Tibial artery (tissue), 4 donors: ENCODE measurements around the gene FNBP1L.

Source experiments
- DNase-seq, 2 donors: peaks; one replicate each; pipeline ENCODE4 v3.0.0-alpha.2; 2019
- H3K27ac ChIP-seq, 2 donors: fragments of 200-600 bp; sonication (generic) in 1 of 2; 1 replicate in 1 of 2; 2 replicates in 1 of 2; pipeline ENCODE4 v1.5.1; 2018 to 2019; ENCODE audit warnings: mild to moderate bottlenecking in 1 of 2
- H3K27me3 ChIP-seq, 2 donors: fragments of 200-600 bp; sonication (generic) in 1 of 2; one replicate each; pipeline versions ENCODE4 v1.5.1 to v1.6.0; 2016 to 2019
- H3K36me3 ChIP-seq, 3 donors: fragments of 200-600 bp; sonication (generic) in 2 of 3; one replicate each; pipeline ENCODE4 v1.5.1; 2016 to 2019; ENCODE audit warnings: mild to moderate bottlenecking in 2 of 3
- H3K4me1 ChIP-seq, 4 donors: fragments of 200-600 bp; sonication (generic) in 2 of 4; 1 replicate in 3 of 4; 2 replicates in 1 of 4; pipeline ENCODE4 v1.5.1; 2016 to 2019
- H3K4me3 ChIP-seq, 2 donors: fragments of 200-600 bp; sonication (generic) in 1 of 2; 1 replicate in 1 of 2; 2 replicates in 1 of 2; pipeline ENCODE4 v1.5.1; 2018 to 2019; ENCODE audit warnings: mild to moderate bottlenecking in 2 of 2
- H3K9me3 ChIP-seq, 3 donors: fragments of 200-600 bp; sonication (generic) in 1 of 3; one replicate each; pipeline ENCODE4 v1.5.1; 2016 to 2019
- intact Hi-C: fragments of 100-400 bp; cut with DNase I; formaldehyde crosslinking; loops from one replicate; pipeline ENCODE4 v1.15.0; 2023; ENCODE audit warnings: low total_unique reads
- TF ChIP-seq, protein P1 (sequence below), 2 experiments: fragments of 200-600 bp in 1 of 2; fragments of 450-650 bp in 1 of 2; IDR thresholded peaks; one replicate each; pipeline ENCODE4 v1.5.1; 2017 to 2019; ENCODE audit warnings: antibody characterized with exemption in 2 of 2, mild to moderate bottlenecking in 1 of 2, moderate library complexity in 1 of 2

The FNBP1L gene

DNA sequence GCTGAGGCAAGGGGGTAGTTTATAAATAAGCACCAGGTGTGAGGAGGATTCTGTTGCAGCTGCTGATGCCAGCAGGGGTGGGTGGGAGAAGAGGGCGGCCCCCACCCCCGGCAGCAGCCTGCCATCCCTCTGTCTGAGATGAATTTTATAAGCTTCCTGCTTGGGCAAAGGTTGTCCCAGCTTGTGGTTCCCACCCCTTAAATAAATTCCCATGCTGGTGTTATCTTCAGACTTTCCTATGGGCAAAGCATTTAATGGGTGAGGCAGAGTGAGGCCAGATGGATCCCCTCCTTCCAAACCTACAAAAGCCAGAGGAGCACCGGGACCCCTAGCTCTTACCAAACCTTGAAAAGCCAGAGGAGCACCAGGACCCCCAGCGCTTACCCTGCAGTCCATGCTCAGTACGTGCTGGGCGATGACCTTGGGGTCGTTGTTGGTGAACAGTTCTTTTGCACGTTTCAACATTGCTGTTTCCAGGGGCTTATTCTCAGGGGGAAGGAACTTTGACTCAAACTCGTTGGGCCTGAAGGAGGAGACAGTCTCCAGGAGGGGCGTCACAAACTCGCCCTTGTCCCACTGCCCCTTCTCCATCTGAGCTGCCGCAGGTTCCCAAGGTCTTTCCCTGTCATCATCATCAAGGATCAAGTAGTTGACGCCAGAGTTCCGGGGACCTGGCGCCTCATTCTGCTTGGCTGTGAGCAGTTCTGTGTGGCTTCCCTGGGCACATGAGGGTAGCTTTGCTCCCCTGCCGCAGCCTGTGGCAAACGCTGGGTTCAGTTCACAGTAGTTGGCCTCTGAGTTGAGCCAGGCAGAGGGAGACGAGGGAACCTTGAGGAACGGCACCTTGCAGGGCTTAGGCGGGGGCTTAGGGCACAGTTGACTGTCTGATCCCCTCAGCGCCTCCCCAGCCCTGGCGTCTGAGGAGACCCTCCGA, 134.3 kb downstream of the FNBP1L start:
- Histone ChIP-seq H3K9me3 (no peaks in the 10 kb centered on the region), H3K4me1 (peaks cover 0 to 66% (median 31%) of the 10 kb centered on the region in 4 donors), H3K4me3 (no peak overlapping the region), H3K36me3 (peaks cover 34 to 62% (median 37%) of the 10 kb centered on the region in 3 donors), H3K27ac (no peak overlapping the region), H3K27me3 (no peaks in the 10 kb centered on the region)
- intact Hi-C loops: no loop called here
- TF ChIP-seq, protein P1, sequence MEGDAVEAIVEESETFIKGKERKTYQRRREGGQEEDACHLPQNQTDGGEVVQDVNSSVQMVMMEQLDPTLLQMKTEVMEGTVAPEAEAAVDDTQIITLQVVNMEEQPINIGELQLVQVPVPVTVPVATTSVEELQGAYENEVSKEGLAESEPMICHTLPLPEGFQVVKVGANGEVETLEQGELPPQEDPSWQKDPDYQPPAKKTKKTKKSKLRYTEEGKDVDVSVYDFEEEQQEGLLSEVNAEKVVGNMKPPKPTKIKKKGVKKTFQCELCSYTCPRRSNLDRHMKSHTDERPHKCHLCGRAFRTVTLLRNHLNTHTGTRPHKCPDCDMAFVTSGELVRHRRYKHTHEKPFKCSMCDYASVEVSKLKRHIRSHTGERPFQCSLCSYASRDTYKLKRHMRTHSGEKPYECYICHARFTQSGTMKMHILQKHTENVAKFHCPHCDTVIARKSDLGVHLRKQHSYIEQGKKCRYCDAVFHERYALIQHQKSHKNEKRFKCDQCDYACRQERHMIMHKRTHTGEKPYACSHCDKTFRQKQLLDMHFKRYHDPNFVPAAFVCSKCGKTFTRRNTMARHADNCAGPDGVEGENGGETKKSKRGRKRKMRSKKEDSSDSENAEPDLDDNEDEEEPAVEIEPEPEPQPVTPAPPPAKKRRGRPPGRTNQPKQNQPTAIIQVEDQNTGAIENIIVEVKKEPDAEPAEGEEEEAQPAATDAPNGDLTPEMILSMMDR (IDR thresholded peaks at IDR 0.05): no peak
- DNase-seq: no peak

DNA sequence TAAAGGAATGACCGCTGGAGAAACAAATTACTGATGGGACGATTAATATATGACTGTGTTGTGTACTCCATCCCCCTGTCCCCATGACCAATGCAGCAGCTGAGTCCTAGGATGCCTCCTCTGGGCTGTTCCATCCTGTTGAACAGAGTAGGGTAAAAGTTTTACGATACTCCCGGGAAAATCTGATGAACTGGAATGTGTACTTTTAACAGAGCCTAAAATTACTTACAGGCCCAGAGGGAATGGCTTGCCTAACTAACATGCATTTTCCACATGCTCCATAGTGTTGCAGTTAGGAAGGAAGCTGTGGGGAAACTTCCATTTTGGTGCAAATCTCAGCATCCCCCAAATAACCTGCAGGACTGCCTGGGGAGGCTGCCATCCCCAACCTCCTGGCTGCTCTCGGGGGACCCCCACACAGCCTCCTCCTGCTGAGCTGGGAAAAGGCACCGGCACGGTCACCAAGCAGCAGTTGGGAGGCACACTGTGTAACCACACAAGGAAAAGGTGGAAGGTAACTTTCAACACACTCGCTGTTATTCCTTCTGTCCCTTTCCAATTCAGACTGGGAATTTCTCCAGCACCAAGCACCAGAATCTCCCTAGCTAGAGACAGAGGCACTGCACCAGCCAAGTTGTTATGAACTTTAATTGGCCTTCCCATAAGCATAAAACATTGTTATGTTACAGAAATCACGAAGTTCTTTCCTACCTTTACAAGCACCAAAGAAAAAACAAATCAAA, 136.5 kb downstream of the FNBP1L start:
- H3K36me3 ChIP-seq: peaks cover 48 to 65% (median 56%) of the 10 kb centered on the region in 3 donors

DNA sequence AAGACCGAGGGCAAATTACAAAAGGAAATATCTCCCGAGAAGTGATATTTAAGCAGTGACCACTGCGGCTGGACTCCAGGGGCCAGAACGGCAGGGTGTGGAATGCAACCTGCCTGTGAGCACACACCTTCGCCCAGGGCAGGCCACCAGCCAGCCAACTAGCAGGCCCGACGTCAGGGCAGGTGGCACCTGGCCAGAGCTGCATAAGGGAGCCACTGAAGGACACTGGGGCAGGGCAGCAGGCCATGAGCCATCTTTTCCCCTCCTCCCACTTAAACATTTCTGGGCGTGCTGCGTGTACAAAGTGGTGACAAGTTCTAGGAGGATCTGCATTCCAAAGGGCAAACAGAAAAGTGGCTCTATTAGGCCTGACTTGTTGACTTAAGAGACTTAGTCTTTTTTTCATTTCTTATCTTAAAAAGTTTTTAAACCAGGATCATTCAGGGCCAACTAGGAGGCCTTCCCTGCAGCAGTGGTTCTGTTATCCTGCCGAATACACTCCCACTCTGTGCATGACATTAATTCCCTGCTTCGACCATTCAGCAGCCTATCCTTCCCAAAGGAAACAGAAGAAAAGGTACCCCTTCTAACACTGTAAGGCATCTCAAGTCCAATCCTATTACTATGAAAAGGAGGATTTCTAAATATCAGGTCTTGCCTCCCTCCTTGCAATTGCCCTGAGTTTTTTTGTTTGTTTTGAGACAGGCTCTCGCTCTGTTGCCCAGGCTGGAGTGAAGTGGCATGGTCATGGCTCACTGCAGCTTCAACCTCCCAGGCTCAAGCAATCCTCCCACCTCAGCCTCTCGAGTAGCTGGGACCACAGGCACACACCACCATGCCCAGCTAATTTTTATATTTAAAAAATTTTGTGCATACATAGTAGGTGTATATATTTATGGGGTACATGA, 137.4 kb downstream of the FNBP1L start:
- peak in 1 of 2 donors; percentile 83 for DNase-seq
- Histone ChIP-seq H3K27ac (peak overlapping the region; percentile 63 to 74), H3K4me3 (peak overlapping the region in 1 of 2 donors; percentile 12), H3K9me3 (no peaks in the 10 kb centered on the region), H3K36me3 (peaks cover 54 to 64% (median 63%) of the 10 kb centered on the region in 3 donors), H3K4me1 (peaks cover 0 to 45% (median 28%) of the 10 kb centered on the region in 4 donors), H3K27me3 (no peaks in the 10 kb centered on the region)
- intact Hi-C loops: no loop called here
- TF ChIP-seq, protein P1 (IDR thresholded peaks at IDR 0.05): no peak

More for the DNA sequence above, 136.5 kb downstream of the FNBP1L start:
- TF ChIP-seq, protein P1 (IDR thresholded peaks at IDR 0.05): peak in 1 of 2 experiments; percentile 13
- no peaks in the 10 kb centered on the region for H3K27me3 ChIP-seq
- H3K9me3 ChIP-seq: no peaks in the 10 kb centered on the region
- no peak for DNase-seq
- H3K27ac ChIP-seq: peak overlapping the region; percentile 63 to 74
- intact Hi-C loops: no loop called here
- peak overlapping the region in 1 of 2 donors; percentile 12 for H3K4me3 ChIP-seq
- peaks cover 0 to 54% (median 31%) of the 10 kb centered on the region in 4 donors for H3K4me1 ChIP-seq

DNA sequence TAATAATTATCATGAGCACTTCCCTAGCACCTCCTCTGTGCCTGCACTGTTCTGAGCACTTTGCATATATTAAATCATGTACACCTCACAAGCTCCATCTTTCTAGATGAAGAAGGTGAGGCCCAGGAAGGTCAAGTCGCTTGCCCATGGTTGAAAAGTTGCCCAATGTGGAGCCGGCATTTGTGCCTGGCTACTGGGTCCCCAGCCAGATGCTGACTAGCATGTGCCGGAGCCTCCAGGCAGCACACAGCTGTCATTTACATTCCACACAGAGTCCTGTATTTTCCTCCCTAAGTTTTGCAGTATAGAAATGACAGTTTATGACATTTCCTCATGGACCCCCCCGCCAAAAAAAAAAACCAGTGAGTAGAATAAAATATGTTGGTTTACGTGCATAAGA, 139.4 kb downstream of the FNBP1L start:
- Histone ChIP-seq H3K4me1 (peaks cover 0 to 58% (median 40%) of the 10 kb centered on the region in 4 donors), H3K4me3 (no peak overlapping the region), H3K27me3 (no peaks in the 10 kb centered on the region), H3K36me3 (peaks cover 40 to 57% (median 52%) of the 10 kb centered on the region in 3 donors), H3K9me3 (no peaks in the 10 kb centered on the region), H3K27ac (no peak overlapping the region)
- intact Hi-C loops: no loop called here
- DNase-seq: no peak
- TF ChIP-seq, protein P1 (IDR thresholded peaks at IDR 0.05): no peak

DNA sequence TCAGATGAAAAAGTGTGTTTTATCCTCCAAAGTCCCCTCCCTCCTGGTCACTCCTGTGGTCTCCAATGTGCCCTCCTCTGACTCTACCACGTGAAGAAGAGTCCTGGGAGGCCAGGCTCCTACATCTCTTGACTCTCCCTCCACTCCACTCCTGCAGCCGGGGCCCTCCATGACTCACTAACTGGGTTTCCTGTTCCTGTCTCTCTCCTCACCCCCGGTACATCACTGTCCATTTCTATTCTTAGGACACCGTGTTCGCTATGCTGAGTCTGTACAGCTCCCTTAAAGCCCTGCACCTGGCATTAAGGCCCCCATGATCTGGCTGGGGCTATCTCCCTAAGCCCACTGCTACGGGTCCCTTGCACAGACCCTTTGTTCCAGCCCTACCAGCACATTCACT, 140.3 kb downstream of the FNBP1L start:
- TF ChIP-seq, protein P1 (IDR thresholded peaks at IDR 0.05): no peak
- no peak for DNase-seq
- H3K27me3 ChIP-seq: no peaks in the 10 kb centered on the region
- no peaks in the 10 kb centered on the region for H3K9me3 ChIP-seq
- intact Hi-C loops: no loop called here
- peaks cover 31 to 48% (median 43%) of the 10 kb centered on the region in 3 donors for H3K36me3 ChIP-seq
- H3K27ac ChIP-seq: no peak overlapping the region
- peaks cover 0 to 57% (median 46%) of the 10 kb centered on the region in 4 donors for H3K4me1 ChIP-seq
- H3K4me3 ChIP-seq: no peak overlapping the region
